NCI-H2081 (cell line): ENCODE measurements around the gene METAP2.
"Not testable (repeated sequence)": the region's sequence is repeated elsewhere in the genome, so short reads cannot be mapped to it uniquely, and the experiment has no call there.

Experiments
- DNase-seq, 2 experiments: peaks; one replicate each; lab custom pipeline; 2025; lab: John Stamatoyannopoulos, UW

METAP2 gene

GRCh38 chr12:95462551-95462950 lies 11.4 kb upstream of the METAP2 start:
- DNase-seq = no peak

- no peak for DNase-seq
These were observed 10.9 kb upstream of the METAP2 start for GRCh38 chr12:95463050-95463449.

- not testable (repeated sequence) for DNase-seq
These were observed 10.2 kb upstream of the METAP2 start for GRCh38 chr12:95463776-95464175.

GRCh38 chr12:95465275-95465674 lies 8.7 kb upstream of the METAP2 start:
- DNase-seq = no peak

GRCh38 chr12:95470300-95470699 lies 3.7 kb upstream of the METAP2 start:
- no peak for DNase-seq

GRCh38 chr12:95473231-95473883 lies 595 bp upstream of the METAP2 start:
- DNase-seq = peak; percentile 28 to 50

GRCh38 chr12:95474660-95474958 lies 657 bp downstream of the METAP2 start:
- no peak for DNase-seq

GRCh38 chr12:95480230-95480629 lies 6.3 kb downstream of the METAP2 start:
- no peak for DNase-seq

GRCh38 chr12:95481072-95481471 lies 7.1 kb downstream of the METAP2 start:
- no peak for DNase-seq

GRCh38 chr12:95481888-95482287 lies 7.9 kb downstream of the METAP2 start:
- DNase-seq = no peak

GRCh38 chr12:95482564-95482963 lies 8.6 kb downstream of the METAP2 start:
- not testable (repeated sequence) for DNase-seq

- DNase-seq = no peak
These were observed 10.6 kb downstream of the METAP2 start for GRCh38 chr12:95484524-95484923.

- no peak for DNase-seq
These were observed 13.1 kb downstream of the METAP2 start for GRCh38 chr12:95487024-95487423.

GRCh38 chr12:95492462-95492861 lies 18.5 kb downstream of the METAP2 start:
- DNase-seq = no peak

GRCh38 chr12:95494888-95495287 lies 20.9 kb downstream of the METAP2 start:
- DNase-seq = no peak

GRCh38 chr12:95495433-95495832 lies 21.5 kb downstream of the METAP2 start:
- DNase-seq = no peak

GRCh38 chr12:95497031-95497430 lies 23.1 kb downstream of the METAP2 start:
- no peak for DNase-seq

GRCh38 chr12:95498968-95499367 lies 25.0 kb downstream of the METAP2 start:
- no peak for DNase-seq

GRCh38 chr12:95499772-95500171 lies 25.8 kb downstream of the METAP2 start:
- DNase-seq = no peak

- DNase-seq = no peak
These were observed 30.2 kb downstream of the METAP2 start for GRCh38 chr12:95504140-95504539.

- no peak for DNase-seq
These were observed 31.1 kb downstream of the METAP2 start for GRCh38 chr12:95505039-95505438.

- no peak for DNase-seq
These were observed 33.0 kb downstream of the METAP2 start for GRCh38 chr12:95506707-95507523.

GRCh38 chr12:95509300-95509699 lies 35.3 kb downstream of the METAP2 start:
- DNase-seq = no peak

- no peak for DNase-seq
These were observed 38.0 kb downstream of the METAP2 start for GRCh38 chr12:95511977-95512376.
